Posterior cingulate gyrus (tissue), 11 donors: ENCODE results near the gene CCDC74B.
"Not testable (repeated sequence)": the region's sequence is repeated elsewhere in the genome, so short reads cannot be mapped to it uniquely, and the experiment has no call there.

ENCODE experiments used
- DNase-seq, 10 donors: peaks; one replicate each; pipeline versions ENCODE4 v3.0.0 to v3.0.0-alpha.2; 2020 to 2021; ENCODE audit warnings: mixed read lengths in 3 of 10
- intact Hi-C: fragments of 100-400 bp; cut with DNase I; formaldehyde crosslinking; loops from one replicate; pipeline ENCODE4 v1.15.1; 2023

Gene CCDC74B

GRCh38 chr2:130174866-130175265 is 30.0 kb upstream of the CCDC74B start:
- DNase-seq, intact Hi-C loops: not testable (repeated sequence)

GRCh38 chr2:130169896-130170295 is 25.0 kb upstream of the CCDC74B start:
- intact Hi-C loops: no loop called here
- peak in 1 of 10 donors; percentile 17 for DNase-seq

GRCh38 chr2:130169163-130169562 is 24.3 kb upstream of the CCDC74B start:
- peak in 1 of 10 donors; percentile 15 for DNase-seq
- intact Hi-C loops: not testable (repeated sequence)

GRCh38 chr2:130166611-130167010 is 21.7 kb upstream of the CCDC74B start:
- intact Hi-C loops: not testable (repeated sequence)
- peak in 1 of 10 donors; percentile 11 for DNase-seq

GRCh38 chr2:130165293-130166016 is 20.5 kb upstream of the CCDC74B start:
- peak in 2 of 10 donors; percentile 14 to 35 for DNase-seq
- intact Hi-C loops: no loop called here

GRCh38 chr2:130162968-130163367 is 18.1 kb upstream of the CCDC74B start:
- peak in 3 of 10 donors; percentile 40 to 81 (median 74) for DNase-seq
- intact Hi-C loops: no loop called here

- intact Hi-C loops: not testable (repeated sequence)
Measured at GRCh38 chr2:130162486-130162885, 17.6 kb upstream of the CCDC74B start.

GRCh38 chr2:130160838-130161705 is 16.2 kb upstream of the CCDC74B start:
- intact Hi-C loops: not testable (repeated sequence)
- DNase-seq: peak in 2 of 10 donors; percentile 29 to 75

More at GRCh38 chr2:130162486-130162885, 17.6 kb upstream of the CCDC74B start:
- peak in 2 of 10 donors; percentile 32 to 73 for DNase-seq

- DNase-seq: peak in 1 of 10 donors; percentile 26
- intact Hi-C loops: no loop called here
Measured at GRCh38 chr2:130160131-130160530, 15.2 kb upstream of the CCDC74B start.

- peak in 1 of 10 donors; percentile 20 for DNase-seq
- intact Hi-C loops: not testable (repeated sequence)
Measured at GRCh38 chr2:130159376-130159775, 14.5 kb upstream of the CCDC74B start.

GRCh38 chr2:130158631-130159030 is 13.7 kb upstream of the CCDC74B start:
- intact Hi-C loops: no loop called here
- DNase-seq: peak in 3 of 10 donors; percentile 33 to 64 (median 34)

GRCh38 chr2:130157825-130158514 is 13.1 kb upstream of the CCDC74B start:
- intact Hi-C loops: not testable (repeated sequence)
- peak in 3 of 10 donors; percentile 62 to 67 (median 64) for DNase-seq

GRCh38 chr2:130157354-130157753 is 12.4 kb upstream of the CCDC74B start:
- DNase-seq: peak in 3 of 10 donors; percentile 61 to 79 (median 75)
- intact Hi-C loops: not testable (repeated sequence)

- intact Hi-C loops: no loop called here
- DNase-seq: peak in 3 of 10 donors; percentile 45 to 58 (median 50)
Measured at GRCh38 chr2:130156624-130157004, 11.7 kb upstream of the CCDC74B start.

GRCh38 chr2:130155956-130156623 is 11.2 kb upstream of the CCDC74B start:
- intact Hi-C loops: not testable (repeated sequence)
- DNase-seq: peak in 8 of 10 donors; percentile 32 to 92 (median 48)

- intact Hi-C loops: no loop called here
- DNase-seq: peak in 3 of 10 donors; percentile 58 to 80 (median 78)
Measured at GRCh38 chr2:130154773-130155765, 10.2 kb upstream of the CCDC74B start.

GRCh38 chr2:130154423-130154770 is 9.5 kb upstream of the CCDC74B start:
- intact Hi-C loops: not testable (repeated sequence)
- peak in 1 of 10 donors; percentile 68 for DNase-seq

GRCh38 chr2:130153721-130154422 is 9.0 kb upstream of the CCDC74B start:
- intact Hi-C loops: not testable (repeated sequence)

More at GRCh38 chr2:130153721-130154422, 9.0 kb upstream of the CCDC74B start:
- DNase-seq: peak in 2 of 10 donors; percentile 50 to 73
